Progenitor cell of endocrine pancreas (in vitro differentiated cells): ENCODE data around the gene TPBGL. TPM values are rescaled to one million over a fixed set of nuclear protein-coding genes. Genes with fewer than 3 reads are reported as not detected.

ENCODE experiments used
- DNase-seq: peaks from one replicate; pipeline ENCODE4 v3.0.0; 2021; ENCODE audit warnings: low spot score; ENCODE audit not compliant: unreplicated experiment
- H3K27ac Mint-ChIP-seq: 2 replicates; pipeline ENCODE4 v1.8.0; 2021; ENCODE audit warnings: mild to moderate bottlenecking, moderate library complexity, mixed read lengths
- H3K27me3 Mint-ChIP-seq: 2 replicates; pipeline ENCODE4 v1.8.0; 2021; ENCODE audit warnings: mixed read lengths
- H3K36me3 Mint-ChIP-seq: 2 replicates; pipeline ENCODE4 v1.8.0; 2022; ENCODE audit warnings: mixed read lengths; ENCODE audit not compliant: insufficient read depth
- H3K4me1 Mint-ChIP-seq: 2 replicates; pipeline ENCODE4 v1.8.0; 2021; ENCODE audit warnings: low read depth, mixed read lengths
- H3K4me3 Mint-ChIP-seq: 2 replicates; pipeline ENCODE4 v1.8.0; 2021; ENCODE audit warnings: low read depth, mild to moderate bottlenecking, moderate library complexity, mixed read lengths
- H3K9me3 Mint-ChIP-seq: 2 replicates; pipeline ENCODE4 v1.8.0; 2021; ENCODE audit warnings: low read depth, mixed read lengths
- long read RNA-seq: library from polyadenylated mRNA; unstranded; transcript quantifications from one replicate; pipeline ENCODE4 v2.0.0, GENCODE V29; 2020
- total RNA-seq: library from RNA; stranded (reverse); gene quantifications from 2 replicates; pipeline ENCODE4 v1.2.1, GENCODE V29; 2021
- TF ChIP-seq, protein P1 (sequence below): fragments of 200-600 bp; sonication (generic); IDR thresholded peaks from one replicate; pipeline ENCODE4 v1.5.0; 2021; ENCODE audit warnings: antibody characterized with exemption, mild to moderate bottlenecking; ENCODE audit not compliant: unreplicated experiment

Gene TPBGL, protein sequence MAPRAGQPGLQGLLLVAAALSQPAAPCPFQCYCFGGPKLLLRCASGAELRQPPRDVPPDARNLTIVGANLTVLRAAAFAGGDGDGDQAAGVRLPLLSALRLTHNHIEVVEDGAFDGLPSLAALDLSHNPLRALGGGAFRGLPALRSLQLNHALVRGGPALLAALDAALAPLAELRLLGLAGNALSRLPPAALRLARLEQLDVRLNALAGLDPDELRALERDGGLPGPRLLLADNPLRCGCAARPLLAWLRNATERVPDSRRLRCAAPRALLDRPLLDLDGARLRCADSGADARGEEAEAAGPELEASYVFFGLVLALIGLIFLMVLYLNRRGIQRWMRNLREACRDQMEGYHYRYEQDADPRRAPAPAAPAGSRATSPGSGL
- total RNA-seq, result 0.11 TPM in 1 of 2 replicates, not detected in the other
- long read RNA-seq, result 0 reads

DNA sequence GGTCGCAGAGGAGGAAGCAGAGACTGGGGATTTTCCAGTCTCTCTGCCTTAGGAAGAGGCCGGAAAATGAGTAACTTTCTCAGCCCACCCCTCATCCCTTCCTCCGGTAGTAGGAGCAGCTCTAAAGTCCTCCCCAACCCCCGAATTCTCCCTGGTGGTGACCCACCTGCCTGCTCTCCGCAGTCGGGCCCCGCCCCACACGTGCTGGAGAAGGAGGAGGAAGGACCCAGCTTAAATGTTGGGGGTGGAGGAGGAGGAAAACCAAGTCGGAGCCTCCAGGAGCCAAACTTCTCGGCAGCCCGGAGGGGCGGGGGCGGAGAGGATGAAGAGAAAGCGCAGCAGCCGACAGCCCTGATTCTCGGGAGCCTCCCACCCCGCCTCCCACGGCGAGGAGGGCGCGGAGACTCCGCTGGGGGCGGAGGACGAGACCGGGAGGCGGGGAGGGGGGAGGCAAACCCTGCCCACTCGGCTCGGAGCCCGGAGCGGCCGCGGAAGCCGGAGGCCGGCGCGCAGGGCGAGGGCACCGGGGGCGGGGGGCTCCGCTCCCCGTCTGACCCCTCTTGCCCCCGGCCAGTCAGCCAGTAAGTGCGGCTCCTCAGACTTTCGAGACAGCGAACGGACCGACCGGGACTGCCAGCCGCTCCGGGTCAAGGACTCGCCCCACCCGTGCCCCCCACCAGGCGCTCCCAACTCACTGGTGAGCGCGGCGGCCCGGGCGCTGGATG lies at the start of gene TPBGL:
Gene TPBGL (plus strand): TSS at position 464 of the 725 bp plus-strand sequence. CDS start 276 bp downstream, outside the sequence.
- Mint-ChIP-seq H3K4me3 (peak within 1 kb of the TSS; percentile 63), H3K4me1 (peaks cover 3% of the 10 kb centered on the region), H3K27me3 (peaks cover 78% of the 10 kb centered on the region), H3K27ac (peak within 1 kb of the TSS; percentile 29), H3K36me3 (no peaks in the 10 kb centered on the region), H3K9me3 (no peaks in the 10 kb centered on the region)
- TF ChIP-seq, protein P1, sequence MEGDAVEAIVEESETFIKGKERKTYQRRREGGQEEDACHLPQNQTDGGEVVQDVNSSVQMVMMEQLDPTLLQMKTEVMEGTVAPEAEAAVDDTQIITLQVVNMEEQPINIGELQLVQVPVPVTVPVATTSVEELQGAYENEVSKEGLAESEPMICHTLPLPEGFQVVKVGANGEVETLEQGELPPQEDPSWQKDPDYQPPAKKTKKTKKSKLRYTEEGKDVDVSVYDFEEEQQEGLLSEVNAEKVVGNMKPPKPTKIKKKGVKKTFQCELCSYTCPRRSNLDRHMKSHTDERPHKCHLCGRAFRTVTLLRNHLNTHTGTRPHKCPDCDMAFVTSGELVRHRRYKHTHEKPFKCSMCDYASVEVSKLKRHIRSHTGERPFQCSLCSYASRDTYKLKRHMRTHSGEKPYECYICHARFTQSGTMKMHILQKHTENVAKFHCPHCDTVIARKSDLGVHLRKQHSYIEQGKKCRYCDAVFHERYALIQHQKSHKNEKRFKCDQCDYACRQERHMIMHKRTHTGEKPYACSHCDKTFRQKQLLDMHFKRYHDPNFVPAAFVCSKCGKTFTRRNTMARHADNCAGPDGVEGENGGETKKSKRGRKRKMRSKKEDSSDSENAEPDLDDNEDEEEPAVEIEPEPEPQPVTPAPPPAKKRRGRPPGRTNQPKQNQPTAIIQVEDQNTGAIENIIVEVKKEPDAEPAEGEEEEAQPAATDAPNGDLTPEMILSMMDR, result no peak
- DNase-seq, result no peak

DNA sequence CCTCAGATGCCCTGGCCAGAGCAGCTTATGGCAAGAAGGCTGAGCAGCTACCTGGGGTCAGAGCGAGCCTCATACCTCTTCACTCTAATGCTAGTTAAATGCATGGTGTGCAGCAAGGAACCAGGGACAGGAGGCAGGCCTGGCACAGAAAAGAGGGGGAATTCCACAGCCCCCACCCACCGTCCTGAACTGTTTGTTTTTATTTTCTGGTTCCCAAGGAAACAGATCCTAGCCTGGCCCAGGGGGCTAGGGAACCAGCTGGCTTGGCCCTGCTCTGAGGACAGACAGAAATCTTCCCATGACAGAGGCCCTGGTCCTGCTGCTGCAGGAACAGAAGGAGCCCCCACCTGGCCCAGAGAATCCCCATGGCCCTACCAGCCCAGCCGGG lies 49.2 kb upstream of the TPBGL start:
- peaks cover 3% of the 10 kb centered on the region for H3K27me3 Mint-ChIP-seq
- no peak overlapping the region for H3K4me3 Mint-ChIP-seq
- TF ChIP-seq, protein P1, result no peak
- no peak for DNase-seq
- H3K9me3 Mint-ChIP-seq, result no peaks in the 10 kb centered on the region
- H3K27ac Mint-ChIP-seq, result no peak overlapping the region
- H3K4me1 Mint-ChIP-seq, result no peaks in the 10 kb centered on the region
- no peaks in the 10 kb centered on the region for H3K36me3 Mint-ChIP-seq

DNA sequence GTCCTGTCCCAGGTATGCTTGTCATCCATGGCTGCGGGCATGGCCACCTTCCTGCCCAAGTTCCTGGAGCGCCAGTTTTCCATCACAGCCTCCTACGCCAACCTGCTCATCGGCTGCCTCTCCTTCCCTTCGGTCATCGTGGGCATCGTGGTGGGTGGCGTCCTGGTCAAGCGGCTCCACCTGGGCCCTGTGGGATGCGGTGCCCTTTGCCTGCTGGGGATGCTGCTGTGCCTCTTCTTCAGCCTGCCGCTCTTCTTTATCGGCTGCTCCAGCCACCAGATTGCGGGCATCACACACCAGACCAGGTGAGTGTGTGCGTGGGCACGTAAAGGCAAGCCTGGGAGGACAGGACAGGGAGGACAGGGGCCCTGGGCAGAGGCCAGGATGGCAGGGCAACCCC lies 47.3 kb upstream of the TPBGL start:
- H3K27me3 Mint-ChIP-seq, result peaks cover 3% of the 10 kb centered on the region

DNA sequence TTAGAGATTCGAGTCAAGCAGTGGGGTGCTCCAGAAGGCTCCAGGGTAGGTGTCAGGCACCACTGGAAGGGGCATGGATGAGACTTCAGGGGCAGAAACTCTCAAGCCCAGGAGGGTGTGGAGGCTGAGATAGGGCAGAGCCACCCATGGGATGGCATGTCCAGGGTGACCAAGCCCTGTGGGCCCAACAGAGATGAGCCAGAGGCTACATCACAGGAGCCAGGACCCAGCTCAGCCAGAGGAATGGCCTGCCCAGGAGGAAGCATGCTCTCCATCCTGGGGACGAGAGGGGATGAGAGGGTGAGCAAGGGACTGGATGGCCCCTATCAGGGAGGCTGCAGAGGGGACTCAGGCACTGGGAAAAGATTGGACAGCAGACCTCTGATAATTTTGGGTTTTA lies 46.9 kb upstream of the TPBGL start:
- Mint-ChIP-seq H3K27ac (no peak overlapping the region), H3K4me1 (no peaks in the 10 kb centered on the region), H3K9me3 (no peaks in the 10 kb centered on the region), H3K4me3 (no peak overlapping the region), H3K27me3 (peaks cover 5% of the 10 kb centered on the region), H3K36me3 (no peaks in the 10 kb centered on the region)
- TF ChIP-seq, protein P1, result no peak
- no peak for DNase-seq

More for the DNA sequence above, 47.3 kb upstream of the TPBGL start:
- H3K4me3 Mint-ChIP-seq, result no peak overlapping the region
- DNase-seq, result no peak
- H3K4me1 Mint-ChIP-seq, result no peaks in the 10 kb centered on the region
- no peaks in the 10 kb centered on the region for H3K9me3 Mint-ChIP-seq
- TF ChIP-seq, protein P1, result no peak
- H3K27ac Mint-ChIP-seq, result no peak overlapping the region
- no peaks in the 10 kb centered on the region for H3K36me3 Mint-ChIP-seq

DNA sequence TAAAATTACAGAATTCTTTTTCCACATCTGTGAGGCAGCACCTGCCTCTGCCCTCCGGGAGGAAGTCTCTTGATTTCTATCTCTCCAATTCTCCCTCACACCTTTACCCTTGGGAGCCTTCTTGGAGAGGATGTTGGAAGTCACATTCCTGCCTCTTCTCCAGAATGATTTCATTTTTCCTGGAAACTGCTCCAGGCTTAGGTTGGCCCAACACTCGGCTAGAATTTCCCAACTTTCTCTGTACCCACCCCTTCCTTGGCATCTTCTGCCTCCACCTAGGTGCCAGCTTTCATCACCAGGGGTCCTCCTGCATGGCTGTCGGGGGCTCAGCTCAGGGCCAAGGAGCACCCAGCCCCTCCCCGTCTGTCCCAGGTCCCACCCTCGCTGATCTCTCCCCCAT lies 46.4 kb upstream of the TPBGL start:
- TF ChIP-seq, protein P1, result no peak
- Mint-ChIP-seq H3K27ac (no peak overlapping the region), H3K27me3 (peaks cover 5% of the 10 kb centered on the region), H3K4me3 (no peak overlapping the region), H3K4me1 (no peaks in the 10 kb centered on the region), H3K36me3 (no peaks in the 10 kb centered on the region), H3K9me3 (no peaks in the 10 kb centered on the region)
- no peak for DNase-seq
